HFF-Myc (cell line): ENCODE data around the gene ZMYND8.

Experiments used
- DNase-seq: peaks from one replicate; pipeline ENCODE4 v3.0.0-alpha.2; 2011; ENCODE audit warnings: low read depth; ENCODE audit errors: extremely low read depth
- H3K4me3 ChIP-seq: replicated peaks from 2 replicates; pipeline ENCODE4 v1.5.1; 2011; ENCODE audit warnings: low read depth, mild to moderate bottlenecking, control low read depth, low read length
- TF ChIP-seq, protein P1 (sequence below): IDR thresholded peaks from 2 replicates; pipeline ENCODE4 v1.5.1; 2012; ENCODE audit warnings: mild to moderate bottlenecking, low read depth, low read length, control low read depth; ENCODE audit errors: missing control alignments

The ZMYND8 gene

DNA sequence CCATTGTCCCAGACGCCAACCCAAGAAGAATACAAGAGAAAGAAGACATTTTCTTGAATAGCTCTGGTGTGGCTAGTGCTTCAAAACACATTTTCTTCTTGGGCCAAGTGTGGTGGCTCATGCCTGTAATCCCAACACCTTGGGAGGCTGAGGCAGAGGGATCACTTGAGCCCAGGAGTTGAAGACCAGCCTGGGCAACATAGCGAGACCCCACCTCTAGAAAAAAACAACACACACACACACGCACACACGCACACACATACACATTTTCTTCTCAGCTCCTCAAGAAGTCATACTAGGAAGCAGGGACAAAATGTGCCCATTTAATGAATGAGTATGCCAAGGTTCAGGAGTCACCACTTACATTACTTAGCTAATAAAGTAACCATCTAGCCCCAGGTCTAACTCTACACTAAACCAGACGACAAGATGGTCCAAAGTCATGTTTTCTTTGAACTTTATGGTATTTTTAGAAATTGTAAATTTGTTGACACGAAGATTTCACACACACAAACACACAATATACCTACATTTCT is 68.8 kb downstream of the ZMYND8 start:
- TF ChIP-seq, protein P1, sequence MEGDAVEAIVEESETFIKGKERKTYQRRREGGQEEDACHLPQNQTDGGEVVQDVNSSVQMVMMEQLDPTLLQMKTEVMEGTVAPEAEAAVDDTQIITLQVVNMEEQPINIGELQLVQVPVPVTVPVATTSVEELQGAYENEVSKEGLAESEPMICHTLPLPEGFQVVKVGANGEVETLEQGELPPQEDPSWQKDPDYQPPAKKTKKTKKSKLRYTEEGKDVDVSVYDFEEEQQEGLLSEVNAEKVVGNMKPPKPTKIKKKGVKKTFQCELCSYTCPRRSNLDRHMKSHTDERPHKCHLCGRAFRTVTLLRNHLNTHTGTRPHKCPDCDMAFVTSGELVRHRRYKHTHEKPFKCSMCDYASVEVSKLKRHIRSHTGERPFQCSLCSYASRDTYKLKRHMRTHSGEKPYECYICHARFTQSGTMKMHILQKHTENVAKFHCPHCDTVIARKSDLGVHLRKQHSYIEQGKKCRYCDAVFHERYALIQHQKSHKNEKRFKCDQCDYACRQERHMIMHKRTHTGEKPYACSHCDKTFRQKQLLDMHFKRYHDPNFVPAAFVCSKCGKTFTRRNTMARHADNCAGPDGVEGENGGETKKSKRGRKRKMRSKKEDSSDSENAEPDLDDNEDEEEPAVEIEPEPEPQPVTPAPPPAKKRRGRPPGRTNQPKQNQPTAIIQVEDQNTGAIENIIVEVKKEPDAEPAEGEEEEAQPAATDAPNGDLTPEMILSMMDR, result no peak
- DNase-seq, result no peak
- no peak overlapping the region for H3K4me3 ChIP-seq

DNA sequence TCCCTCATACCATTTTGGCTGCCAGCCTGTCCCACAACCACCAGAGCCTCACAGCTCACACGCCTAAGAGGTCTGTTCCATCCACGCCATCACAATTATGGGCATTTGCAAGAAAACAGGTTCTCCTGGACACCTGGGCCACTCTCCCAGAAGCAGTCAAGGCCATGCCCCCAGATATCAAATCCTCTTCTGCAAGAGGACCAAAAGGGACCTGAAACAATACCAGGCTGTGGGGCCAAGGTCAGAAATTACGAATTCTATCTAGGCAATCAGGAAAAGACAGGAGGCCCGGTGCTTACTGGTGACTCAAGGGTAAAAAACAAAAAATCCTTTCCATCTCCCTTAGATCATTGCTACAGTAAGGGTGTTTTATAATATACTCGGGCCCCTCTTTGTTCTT is 69.8 kb downstream of the ZMYND8 start:
- TF ChIP-seq, protein P1, result no peak
- no peak for DNase-seq

DNA sequence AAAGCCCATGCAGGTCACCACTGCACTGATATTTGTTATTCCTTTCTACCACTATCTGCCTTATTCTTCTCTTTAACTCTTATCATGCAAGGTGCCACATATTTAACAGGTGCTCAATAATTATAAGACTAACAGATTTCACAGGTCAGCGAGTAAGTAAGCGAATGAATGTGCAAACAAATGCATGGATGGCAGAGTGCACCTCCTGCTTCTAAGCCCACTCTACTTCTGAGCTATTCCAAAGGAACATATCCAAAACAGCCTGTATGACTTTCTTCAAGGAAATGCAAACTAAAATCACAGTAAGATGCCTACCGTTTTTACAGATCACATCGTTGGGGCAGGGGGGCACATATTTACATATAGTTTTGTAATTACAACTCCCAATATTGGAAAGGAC is 71.3 kb downstream of the ZMYND8 start:
- H3K4me3 ChIP-seq, result no peak overlapping the region
- TF ChIP-seq, protein P1, result no peak
- DNase-seq, result no peak

More for the DNA sequence above, 69.8 kb downstream of the ZMYND8 start:
- no peak overlapping the region for H3K4me3 ChIP-seq

DNA sequence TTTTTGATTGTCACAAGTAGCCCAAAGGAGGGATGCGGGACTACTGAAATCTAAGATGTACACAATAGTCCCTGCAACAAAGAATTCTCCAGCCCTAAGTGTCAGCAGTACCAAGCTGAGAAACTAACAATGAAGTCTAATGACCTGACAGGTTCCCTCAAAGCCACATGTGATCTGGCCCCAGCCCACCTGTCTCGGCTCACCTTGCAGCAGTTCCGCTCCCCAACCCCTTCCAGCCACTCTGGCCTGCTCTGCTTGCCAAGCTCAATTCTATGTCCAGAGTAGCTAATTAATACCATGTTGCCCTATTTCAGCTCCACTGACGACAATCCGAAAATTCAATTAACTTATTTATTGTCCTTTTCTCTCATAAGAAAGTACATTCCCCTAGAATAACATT is 72.1 kb downstream of the ZMYND8 start:
- no peak overlapping the region for H3K4me3 ChIP-seq
- TF ChIP-seq, protein P1, result no peak
- no peak for DNase-seq

DNA sequence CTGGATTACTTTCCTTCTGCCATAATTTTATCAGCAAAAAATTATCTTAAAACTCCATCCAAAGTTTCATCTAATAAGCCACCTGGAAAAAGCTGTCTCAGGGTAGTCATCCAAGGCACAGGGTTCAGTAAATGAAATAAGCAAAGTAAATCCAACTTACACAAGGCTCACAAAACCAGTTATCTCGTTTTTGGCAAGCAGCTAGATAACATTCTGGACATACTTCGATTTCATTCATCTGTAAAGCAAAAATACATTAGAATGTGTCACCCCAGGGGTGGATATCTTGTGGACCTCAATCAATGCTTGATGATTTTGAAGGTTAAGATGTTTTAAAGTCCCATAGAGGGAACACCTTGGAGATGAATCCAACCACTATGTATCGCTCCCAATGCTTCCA is 73.1 kb downstream of the ZMYND8 start:
- TF ChIP-seq, protein P1, result no peak
- DNase-seq, result no peak
- no peak overlapping the region for H3K4me3 ChIP-seq

DNA sequence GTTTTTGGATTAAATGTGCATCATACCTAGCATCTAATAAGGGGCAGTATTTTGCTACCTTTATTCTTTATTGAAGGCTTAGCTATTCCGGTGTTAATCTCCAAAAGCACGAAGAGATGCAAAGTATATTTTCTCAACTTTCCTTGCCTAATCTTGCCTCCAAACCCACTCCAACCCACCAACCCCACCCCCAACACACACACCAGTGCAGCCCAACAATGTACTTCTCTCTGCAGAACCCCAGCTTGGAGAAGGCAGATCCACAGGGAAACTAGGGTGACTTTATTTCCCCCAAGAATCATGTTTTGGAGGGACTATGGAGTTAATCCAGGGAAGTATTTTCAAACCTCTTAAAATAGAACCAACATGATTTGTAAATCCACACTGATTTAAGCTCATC is 73.6 kb downstream of the ZMYND8 start:
- no peak for DNase-seq
- H3K4me3 ChIP-seq, result no peak overlapping the region
- TF ChIP-seq, protein P1, result no peak

DNA sequence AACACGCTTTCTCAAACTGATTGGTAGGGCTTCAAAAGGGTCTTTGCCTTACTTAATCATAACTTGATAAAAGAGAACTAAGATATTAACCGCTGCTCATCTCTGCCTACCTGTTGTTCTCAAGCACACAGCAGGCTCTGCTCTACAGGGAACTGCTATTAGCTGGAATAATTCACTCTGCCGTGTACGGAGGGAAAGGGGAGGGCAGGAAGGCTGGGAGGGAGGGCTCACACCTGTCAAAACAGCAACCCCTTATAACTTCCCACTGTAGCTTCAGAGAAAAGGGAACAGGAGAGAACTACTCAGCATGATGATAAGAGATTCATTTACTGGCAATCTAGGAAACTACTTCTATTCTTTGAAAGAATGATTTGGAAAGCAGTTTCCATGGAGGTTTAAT is 75.1 kb downstream of the ZMYND8 start:
- TF ChIP-seq, protein P1, result no peak
- no peak for DNase-seq
- no peak overlapping the region for H3K4me3 ChIP-seq
